B cell (primary cell): Measurements from ENCODE around the gene BCAS4. TPM values are rescaled to one million over a fixed set of nuclear protein-coding genes. Genes with fewer than 3 reads are reported as not detected.
A peak's percentile ranks its signal among the peaks of the same experiment; 100 is the strongest.

ENCODE experiments used
- ATAC-seq: fragments of 200-7000 bp; cut with Tn5 transposase; one replicate; pipeline ENCODE4 v1.10.0; 2021; ENCODE audit warnings: low read depth, mild to moderate bottlenecking, moderate number of reproducible peaks, moderate library complexity
- CTCF ChIA-PET: fragments of 350-600 bp; sonication (Branson Sonifier 250); formaldehyde crosslinking; loops from one replicate; lab custom pipeline; 2021; ENCODE audit warnings: antibody characterized with exemption, inconsistent platforms; lab: Charles Lee
- POLR2A ChIA-PET: fragments of 350-600 bp; sonication (Branson Sonifier 250); formaldehyde crosslinking; loops from one replicate; lab custom pipeline; 2021; ENCODE audit warnings: antibody characterized with exemption; lab: Charles Lee
- DNase-seq: peaks from one replicate; pipeline ENCODE4 v3.0.0; 2013
- H2AFZ ChIP-seq: 2 replicates; pipeline ENCODE4 v1.6.1; 2012; ENCODE audit warnings: mild to moderate bottlenecking, low read depth, low read length; ENCODE audit not compliant: insufficient read depth, poor library complexity, severe bottlenecking
- H3K27ac ChIP-seq, 2 donors: 1 replicate in 1 of 2; 2 replicates in 1 of 2; pipeline ENCODE4 v1.5.1; 2012 to 2013; ENCODE audit warnings: low read length in 2 of 2, mild to moderate bottlenecking in 2 of 2, moderate library complexity in 1 of 2
- H3K27me3 ChIP-seq, 4 experiments: fragments of 200-600 bp in 1 of 4; sonication (generic) in 1 of 4; replicated peaks in 1 of 4; 1 replicate in 2 of 4; 2 replicates in 2 of 4; pipeline versions ENCODE4 v1.6.1 to v1.7.0; 2013 to 2016; ENCODE audit warnings: low read length in 3 of 4, mild to moderate bottlenecking in 2 of 4, mixed read lengths in 1 of 4, moderate library complexity in 1 of 4; ENCODE audit not compliant: insufficient read depth in 4 of 4, control insufficient read depth in 3 of 4; ENCODE audit errors: control extremely low read depth in 1 of 4
- H3K36me3 ChIP-seq, 2 experiments: replicated peaks in 1 of 2; 1 replicate in 1 of 2; 2 replicates in 1 of 2; pipeline versions ENCODE4 v1.6.1 to v1.7.1; 2013; ENCODE audit warnings: low read length in 1 of 2; ENCODE audit not compliant: insufficient read depth in 2 of 2, control insufficient read depth in 1 of 2; ENCODE audit errors: control extremely low read depth in 1 of 2, extremely low read depth in 1 of 2
- H3K4me1 ChIP-seq, 2 donors: fragments of 200-600 bp in 1 of 2; sonication (generic) in 1 of 2; 1 replicate in 1 of 2; 2 replicates in 1 of 2; pipeline versions ENCODE4 v1.5.1 to v1.6.1; 2013 to 2017; ENCODE audit warnings: low read length in 2 of 2; ENCODE audit not compliant: control insufficient read depth in 2 of 2, insufficient read depth in 2 of 2
- H3K4me2 ChIP-seq: replicated peaks from 2 replicates; pipeline ENCODE3; 2012; ENCODE audit warnings: mild to moderate bottlenecking, low read depth, low read length; ENCODE audit not compliant: poor library complexity, severe bottlenecking
- H3K4me3 ChIP-seq, 5 experiments: fragments of 200-600 bp in 1 of 5; sonication (generic) in 1 of 5; 1 replicate in 3 of 5; 2 replicates in 2 of 5; pipeline versions ENCODE4 v1.5.1 to v1.7.0; 2011 to 2016; ENCODE audit warnings: low read length in 4 of 5, mild to moderate bottlenecking in 4 of 5, low read depth in 2 of 5, control low read depth in 1 of 5, moderate library complexity in 1 of 5; ENCODE audit not compliant: insufficient read depth in 1 of 5; ENCODE audit errors: control extremely low read depth in 1 of 5, extremely low read depth in 1 of 5
- H3K79me2 ChIP-seq: fragments of 200-600 bp; sonication (generic); one replicate; pipeline ENCODE4 v1.6.0; 2016; ENCODE audit warnings: low read length; ENCODE audit not compliant: control insufficient read depth, insufficient read depth
- H3K9ac ChIP-seq: fragments of 200-600 bp; sonication (generic); 2 replicates; pipeline ENCODE4 v1.6.1; 2017; ENCODE audit warnings: mild to moderate bottlenecking, low read length, moderate library complexity
- H3K9me3 ChIP-seq, 3 donors: one replicate each; pipeline versions ENCODE4 v1.6.1 to v1.7.1; 2013; ENCODE audit warnings: low read length in 2 of 3; ENCODE audit not compliant: control insufficient read depth in 2 of 3, insufficient read depth in 1 of 3; ENCODE audit errors: control extremely low read depth in 1 of 3
- H4K20me1 ChIP-seq: 2 replicates; pipeline ENCODE4 v1.6.0; 2012; ENCODE audit warnings: mild to moderate bottlenecking, low read length; ENCODE audit not compliant: insufficient read depth, control insufficient read depth, poor library complexity, severe bottlenecking
- H3K27ac Mint-ChIP-seq: one replicate; pipeline ENCODE4 v1.8.0; 2021; ENCODE audit warnings: mixed read lengths
- H3K27me3 Mint-ChIP-seq: one replicate; pipeline ENCODE4 v1.8.0; 2021; ENCODE audit warnings: mixed read lengths
- H3K4me1 Mint-ChIP-seq: one replicate; pipeline ENCODE4 v1.8.0; 2021; ENCODE audit warnings: mixed read lengths
- H3K4me3 Mint-ChIP-seq: one replicate; pipeline ENCODE4 v1.8.0; 2021; ENCODE audit warnings: mixed read lengths
- H3K9me3 Mint-ChIP-seq: one replicate; pipeline ENCODE4 v1.8.0; 2022; ENCODE audit warnings: mixed read lengths; ENCODE audit not compliant: insufficient read depth
- CTCF ChIP-seq: fragments of 200-600 bp; IDR thresholded peaks from one replicate; pipeline ENCODE4 v1.8.0; 2022; ENCODE audit warnings: antibody characterized with exemption, mild to moderate bottlenecking
- EZH2 ChIP-seq: IDR thresholded peaks from 2 replicates; pipeline ENCODE4 v1.6.1; 2012; ENCODE audit warnings: borderline replicate concordance, low read depth, mild to moderate bottlenecking, moderate library complexity, low read length; ENCODE audit not compliant: insufficient read depth, poor library complexity, severe bottlenecking
- WGBS: methylation state at CpG from one replicate; pipeline ENCODE4 v1.1.5; 2013; ENCODE audit warnings: missing lambda C conversion rate; ENCODE audit not compliant: insufficient coverage; 5-methylcytosine and 5-hydroxymethylcytosine counted together
- intact Hi-C: fragments of 100-400 bp; cut with micrococcal nuclease; formaldehyde crosslinking; loops from one replicate; pipeline ENCODE4 v1.10.0; 2022
- polyA plus RNA-seq: library from polyadenylated mRNA; depleted of rRNA; stranded (reverse); fragments of >200 nt; gene quantifications from 2 replicates; pipeline ENCODE4 v1.2.3, GENCODE V29; 2012
- total RNA-seq, 2 donors: library from RNA; stranded (reverse); fragments of 120-200 nt in 1 of 2; gene quantifications; 1 replicate in 1 of 2; 2 replicates in 1 of 2; pipeline versions ENCODE4 v1.2.3 to v1.2.4, GENCODE V29; 2013 to 2022

The BCAS4 gene
- total and polyA plus RNA-seq, 2 donors (not counting 1 experiment from before 2014, with no cell fraction given): 44.8 to 88.2 TPM

DNA sequence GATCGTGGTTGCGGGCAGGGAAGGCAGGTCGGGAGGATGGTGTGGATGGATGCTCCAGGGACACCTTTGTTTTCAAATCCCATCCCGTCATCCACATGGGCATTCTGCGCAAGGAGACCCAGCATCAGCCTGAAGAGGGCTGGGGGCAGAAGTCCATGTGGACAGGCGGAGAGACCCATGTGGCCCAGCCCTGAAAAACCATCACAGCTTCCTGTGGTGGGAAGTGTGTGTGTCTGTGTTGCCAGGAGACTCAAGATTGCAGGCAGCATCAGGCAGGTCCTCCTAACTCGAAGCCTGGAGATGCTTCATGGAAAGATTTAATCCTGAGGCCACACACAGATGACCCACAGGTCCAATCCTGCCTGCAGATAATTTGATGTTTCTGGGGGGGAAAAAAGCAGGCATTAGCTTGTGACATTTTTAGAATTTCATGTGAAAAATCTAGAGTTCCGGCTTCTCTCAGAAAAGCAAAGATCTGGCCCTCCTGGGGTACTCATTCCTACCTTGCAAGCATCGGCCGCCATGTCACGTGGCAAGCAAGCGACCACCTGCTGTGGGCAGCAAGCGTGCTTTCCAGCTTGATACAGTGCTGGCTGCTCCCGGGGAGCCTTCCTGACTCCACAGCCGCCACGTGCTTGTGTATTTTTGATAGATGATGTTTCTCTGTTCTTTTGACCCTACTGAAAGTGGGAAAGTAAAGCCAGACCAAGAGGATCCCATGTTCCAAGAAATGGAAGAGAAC is 25.8 kb downstream of the BCAS4 start:
- H2AFZ ChIP-seq: peak overlapping the region; percentile 78
- peaks cover 75% of the 10 kb centered on the region for H3K4me1 Mint-ChIP-seq
- H3K9me3 ChIP-seq: peaks cover 0 to 15% (median 0%) of the 10 kb centered on the region in 3 donors
- H3K4me3 ChIP-seq: no peak overlapping the region
- no peak for TF ChIP-seq EZH2
- TF ChIP-seq CTCF: no peak
- peaks cover 7% of the 10 kb centered on the region for H4K20me1 ChIP-seq
- H3K4me1 ChIP-seq: peaks cover 70 to 73% of the 10 kb centered on the region in 2 donors
- no peaks in the 10 kb centered on the region for H3K9me3 Mint-ChIP-seq
- H3K9ac ChIP-seq: peak overlapping the region; percentile 53
- ATAC-seq: no peak
- peak overlapping the region; percentile 69 for H3K4me2 ChIP-seq
- peaks cover 3 to 35% of the 10 kb centered on the region in 2 experiments for H3K36me3 ChIP-seq
- CTCF ChIA-PET: interaction anchor here (1.0 to 17.8 kb wide), 7 partner anchors 8 to 111 kb away, joined by 3 to 340 read pairs (median 6); partner anchors contain the start of genes ADNP and BCAS4
- H3K27ac Mint-ChIP-seq: peak overlapping the region; percentile 97
- H3K27ac ChIP-seq: peak overlapping the region; percentile 76 to 88
- WGBS: 74% methylated on average over 11 of the region's 16 CpGs
- intact Hi-C loops: loop anchor here (1.0 kb wide), 1 partner anchor 8 kb away; no protein-coding TSS in a partner anchor
- H3K27me3 ChIP-seq: no peaks in the 10 kb centered on the region
- no peaks in the 10 kb centered on the region for H3K27me3 Mint-ChIP-seq
- POLR2A ChIA-PET: interaction anchor here (0.7 to 2.8 kb wide), 5 partner anchors 26 to 111 kb away, joined by 3 to 15 read pairs (median 9); partner anchors contain the start of genes ADNP and BCAS4
- peak overlapping the region; percentile 68 for H3K4me3 Mint-ChIP-seq
- no peak for DNase-seq
- peaks cover 77% of the 10 kb centered on the region for H3K79me2 ChIP-seq
